HCT116 (cell line): ENCODE results near the gene TCEA2. TPM values are rescaled to one million over a fixed set of nuclear protein-coding genes. Genes with fewer than 3 reads are reported as not detected.

Experiments
- ATAC-seq: fragments of 200-7000 bp; cut with Tn5 transposase; 2 replicates; pipeline ENCODE4 v1.9.1; 2020; ENCODE audit warnings: mild to moderate bottlenecking, moderate library complexity
- BruUV-seq: library from RNA; stranded (reverse); fragments of 400-500 nt; replicated peaks from 2 replicates; lab custom pipeline; 2021; lab: Mats Ljungman, UMichigan
- CTCF ChIA-PET: fragments of 300-600 bp; sonication (Branson Sonifier 250); formaldehyde crosslinking; loops from one replicate; lab custom pipeline; 2021; ENCODE audit warnings: antibody characterized with exemption; lab: Charles Lee
- POLR2A ChIA-PET: fragments of 300-600, 350-600 bp; sonication (Branson Sonifier 250); formaldehyde crosslinking; loops from one replicate; lab custom pipeline; 2021; ENCODE audit warnings: antibody characterized with exemption; lab: Charles Lee
- RAD21 ChIA-PET, 2 experiments: fragments of 300-600 bp; sonication (Branson Sonifier 250); formaldehyde crosslinking; loops; one replicate each; lab custom pipeline; 2023; ENCODE audit warnings: low total read pairs in 2 of 2; ENCODE audit not compliant: uncharacterized antibody in 2 of 2, unreplicated experiment in 2 of 2, low non-redundant PET in 1 of 2; lab: Charles Lee
- DNase-seq: peaks from one replicate; pipeline ENCODE4 v3.0.0-alpha.2; 2010; ENCODE audit warnings: low read depth, low spot score
- H2AFZ ChIP-seq: fragments of 200-600 bp; shearing (Covaris generic), sonication (generic); 2 replicates; pipeline ENCODE4 v1.6.1; 2017; ENCODE audit warnings: low read depth, mixed run types, mixed read lengths, antibody characterized with exemption, low read length; ENCODE audit not compliant: poor library complexity, severe bottlenecking
- H3K27ac ChIP-seq: 2 replicates; pipeline ENCODE4 v1.5.1; 2012; ENCODE audit warnings: low read depth, low read length
- H3K27me3 ChIP-seq: fragments of 200-600 bp; sonication (generic); 2 replicates; pipeline ENCODE4 v1.6.1; 2016; ENCODE audit warnings: mixed run types, low read length, mixed read lengths; ENCODE audit not compliant: insufficient read depth
- H3K36me3 ChIP-seq, 2 experiments: fragments of 200-500 bp in 1 of 2; fragments of 200-600 bp in 1 of 2; sonication (Bioruptor generic) in 1 of 2; sonication (generic) in 1 of 2; 2 replicates each; pipeline versions ENCODE4 v1.5.1 to v1.6.1; 2014 to 2016; ENCODE audit warnings: low read length in 2 of 2, inconsistent platforms in 1 of 2, mixed read lengths in 1 of 2, mixed run types in 1 of 2; ENCODE audit not compliant: insufficient read depth in 2 of 2, control insufficient read depth in 1 of 2
- H3K4me1 ChIP-seq, 2 experiments: fragments of 200-600 bp in 1 of 2; sonication (generic) in 1 of 2; 2 replicates each; pipeline versions ENCODE4 v1.5.1 to v1.6.1; 2012 to 2017; ENCODE audit warnings: low read length in 2 of 2, inconsistent platforms in 1 of 2, mild to moderate bottlenecking in 1 of 2, mixed read lengths in 1 of 2, mixed run types in 1 of 2, moderate library complexity in 1 of 2; ENCODE audit not compliant: insufficient read depth in 2 of 2, control insufficient read depth in 1 of 2
- H3K4me2 ChIP-seq: fragments of 200-600 bp; sonication (generic); 2 replicates; pipeline ENCODE4 v1.6.1; 2017; ENCODE audit warnings: mixed run types, low read length, mixed read lengths
- H3K4me3 ChIP-seq, 2 experiments: fragments of 200-600 bp in 1 of 2; sonication (generic) in 1 of 2; replicated peaks in 1 of 2; 2 replicates each; pipeline ENCODE4 v1.5.1; 2011 to 2016; ENCODE audit warnings: low read length in 2 of 2, control low read depth in 1 of 2, low read depth in 1 of 2, mild to moderate bottlenecking in 1 of 2, mixed read lengths in 1 of 2, mixed run types in 1 of 2
- H3K79me2 ChIP-seq: fragments of 200-600 bp; sonication (generic); 2 replicates; pipeline ENCODE4 v1.6.1; 2017; ENCODE audit warnings: mild to moderate bottlenecking, mixed run types, low read length, moderate library complexity, mixed read lengths; ENCODE audit not compliant: insufficient read depth
- H3K9ac ChIP-seq: fragments of 200-600 bp; sonication (generic); 2 replicates; pipeline ENCODE4 v1.6.1; 2016; ENCODE audit warnings: low read length, mixed read lengths
- H3K9me2 ChIP-seq: fragments of 200-600 bp; sonication (generic), shearing (Covaris generic); 2 replicates; pipeline ENCODE4 v1.6.1; 2017; ENCODE audit warnings: mixed run types, mild to moderate bottlenecking, moderate library complexity; ENCODE audit not compliant: insufficient read depth
- H3K9me3 ChIP-seq, 2 experiments: fragments of 200-500 bp in 1 of 2; fragments of 200-600 bp in 1 of 2; sonication (Bioruptor generic) in 1 of 2; sonication (generic) in 1 of 2; 2 replicates each; pipeline ENCODE4 v1.6.1; 2014 to 2017; ENCODE audit warnings: low read length in 2 of 2, mixed read lengths in 2 of 2, inconsistent platforms in 1 of 2, low read depth in 1 of 2, mild to moderate bottlenecking in 1 of 2, mixed run types in 1 of 2, moderate library complexity in 1 of 2; ENCODE audit not compliant: control insufficient read depth in 1 of 2, insufficient read depth in 1 of 2
- H4K20me1 ChIP-seq: fragments of 200-600 bp; sonication (generic), shearing (Covaris generic); 2 replicates; pipeline ENCODE4 v1.6.1; 2017; ENCODE audit warnings: mixed run types, mild to moderate bottlenecking, moderate library complexity; ENCODE audit not compliant: insufficient read depth
- ATF3 ChIP-seq: IDR thresholded peaks from 2 replicates; pipeline ENCODE4 v1.6.1; 2012
- EGR1 ChIP-seq: IDR thresholded peaks from 2 replicates; pipeline ENCODE4 v1.6.1; 2012; ENCODE audit warnings: low read depth
- ELF1 ChIP-seq: IDR thresholded peaks from 2 replicates; pipeline ENCODE4 v1.6.1; 2012; ENCODE audit warnings: low read depth, borderline replicate concordance
- EZH2 ChIP-seq: fragments of 200-600 bp; sonication (generic); IDR thresholded peaks from 2 replicates; pipeline ENCODE4 v1.6.1; 2017; ENCODE audit warnings: antibody characterized with exemption, mixed run types
- MAX ChIP-seq: IDR thresholded peaks from 2 replicates; pipeline ENCODE4 v1.6.1; 2012
- RAD21 ChIP-seq: IDR thresholded peaks from 2 replicates; pipeline ENCODE4 v1.6.1; 2012; ENCODE audit warnings: low read depth, mild to moderate bottlenecking
- SIN3A ChIP-seq: IDR thresholded peaks from 2 replicates; pipeline ENCODE4 v1.6.1; 2012; ENCODE audit warnings: low read depth
- SP1 ChIP-seq: IDR thresholded peaks from 2 replicates; pipeline ENCODE4 v1.6.1; 2012; ENCODE audit warnings: low read depth
- ZBTB33 ChIP-seq: IDR thresholded peaks from 2 replicates; pipeline ENCODE4 v1.6.1; 2011; ENCODE audit warnings: mild to moderate bottlenecking, low read length, moderate library complexity; ENCODE audit not compliant: insufficient replicate concordance; ENCODE audit errors: extremely low read depth
- intact Hi-C: fragments of 100-400 bp; cut with micrococcal nuclease; formaldehyde crosslinking; loops from 2 replicates; pipeline ENCODE4 v1.10.0; 2022
- total RNA-seq: library from RNA; stranded (reverse); gene quantifications from one replicate; pipeline ENCODE4 v1.2.1, GENCODE V29; 2021; ENCODE audit not compliant: unreplicated experiment
- TF ChIP-seq, protein P1 (sequence below): IDR thresholded peaks from 2 replicates; pipeline ENCODE4 v1.6.1; 2012; ENCODE audit warnings: low read depth

TCEA2 gene
- total RNA-seq, 1 experiment from 2014 or later, result 29.7 TPM

- TF ChIP-seq RAD21 (no peak), ZBTB33 (no peak), ATF3 (no peak), ELF1 (no peak), EZH2 (no peak), MAX (no peak), EGR1 (no peak), SIN3A (no peak), SP1 (no peak)
- TF ChIP-seq, protein P1, sequence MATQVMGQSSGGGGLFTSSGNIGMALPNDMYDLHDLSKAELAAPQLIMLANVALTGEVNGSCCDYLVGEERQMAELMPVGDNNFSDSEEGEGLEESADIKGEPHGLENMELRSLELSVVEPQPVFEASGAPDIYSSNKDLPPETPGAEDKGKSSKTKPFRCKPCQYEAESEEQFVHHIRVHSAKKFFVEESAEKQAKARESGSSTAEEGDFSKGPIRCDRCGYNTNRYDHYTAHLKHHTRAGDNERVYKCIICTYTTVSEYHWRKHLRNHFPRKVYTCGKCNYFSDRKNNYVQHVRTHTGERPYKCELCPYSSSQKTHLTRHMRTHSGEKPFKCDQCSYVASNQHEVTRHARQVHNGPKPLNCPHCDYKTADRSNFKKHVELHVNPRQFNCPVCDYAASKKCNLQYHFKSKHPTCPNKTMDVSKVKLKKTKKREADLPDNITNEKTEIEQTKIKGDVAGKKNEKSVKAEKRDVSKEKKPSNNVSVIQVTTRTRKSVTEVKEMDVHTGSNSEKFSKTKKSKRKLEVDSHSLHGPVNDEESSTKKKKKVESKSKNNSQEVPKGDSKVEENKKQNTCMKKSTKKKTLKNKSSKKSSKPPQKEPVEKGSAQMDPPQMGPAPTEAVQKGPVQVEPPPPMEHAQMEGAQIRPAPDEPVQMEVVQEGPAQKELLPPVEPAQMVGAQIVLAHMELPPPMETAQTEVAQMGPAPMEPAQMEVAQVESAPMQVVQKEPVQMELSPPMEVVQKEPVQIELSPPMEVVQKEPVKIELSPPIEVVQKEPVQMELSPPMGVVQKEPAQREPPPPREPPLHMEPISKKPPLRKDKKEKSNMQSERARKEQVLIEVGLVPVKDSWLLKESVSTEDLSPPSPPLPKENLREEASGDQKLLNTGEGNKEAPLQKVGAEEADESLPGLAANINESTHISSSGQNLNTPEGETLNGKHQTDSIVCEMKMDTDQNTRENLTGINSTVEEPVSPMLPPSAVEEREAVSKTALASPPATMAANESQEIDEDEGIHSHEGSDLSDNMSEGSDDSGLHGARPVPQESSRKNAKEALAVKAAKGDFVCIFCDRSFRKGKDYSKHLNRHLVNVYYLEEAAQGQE, result no peak
- peaks cover 9 to 34% of the 10 kb centered on the region in 2 experiments; a peak in 3 of 4 replicates for H3K4me1 ChIP-seq
- H4K20me1 ChIP-seq, result no peaks in the 10 kb centered on the region
- H3K79me2 ChIP-seq, result no peaks in the 10 kb centered on the region
- peak overlapping the region; percentile 19; the same call in 1 of the 2 replicates for H3K4me2 ChIP-seq
- DNase-seq (no peak), ATAC-seq (peak; percentile 7)
- peak overlapping the region; percentile 10; the same call in 1 of the 2 replicates for H3K27ac ChIP-seq
- no peak overlapping the region for H2AFZ ChIP-seq
- BruUV-seq, result no TSS peak
- H3K27me3 ChIP-seq, result no peaks in the 10 kb centered on the region
- H3K9ac ChIP-seq, result no peak overlapping the region
- no peaks in the 10 kb centered on the region for H3K36me3 ChIP-seq
- intact Hi-C loops, result loop anchor here (2.0 to 10.0 kb wide), 2 partner anchors 76 to 352 kb away; partner anchors contain the start of genes ARFRP1, PRPF6 and ZGPAT
- H3K9me3 ChIP-seq, result no peaks in the 10 kb centered on the region
- ChIA-PET POLR2A (no interaction called here), CTCF (interaction anchor here (1.0 to 1.4 kb wide), 3 partner anchors 18 to 519 kb away, joined by 5 to 9 read pairs (median 8); partner anchors contain the start of genes PRPF6 and PTK6), RAD21 (no interaction called here)
- no peaks in the 10 kb centered on the region for H3K9me2 ChIP-seq
- no peak overlapping the region for H3K4me3 ChIP-seq
These were observed 5.9 kb upstream of the TCEA2 start for GRCh38 chr20:64056889-64057627.
